T-helper 2 cell treated with Interferon-gamma antibody and Interleukin-4, amounts not matched to agents 100 ng/mL and 5 ng/mL, for 36 hours (primary cell): ENCODE data around the gene MAP3K7. TPM values are rescaled to one million over a fixed set of nuclear protein-coding genes. Genes with fewer than 3 reads are reported as not detected.

Experiments
- intact Hi-C: fragments of 100-400 bp; cut with micrococcal nuclease; formaldehyde crosslinking; loops from one replicate; pipeline ENCODE4 v1.15.1; 2023
- total RNA-seq: library from RNA; stranded (reverse); gene quantifications from 2 replicates; pipeline ENCODE4 v1.2.3, GENCODE V29; 2022

The MAP3K7 gene
- total RNA-seq, 1 donor from 2014 or later: 32.9 TPM

GRCh38 chr6:90485635-90486277 lies 101.1 kb downstream of the MAP3K7 start:
- intact Hi-C loops: no loop called here

GRCh38 chr6:90484903-90485302 lies 102.0 kb downstream of the MAP3K7 start:
- intact Hi-C loops: no loop called here

- intact Hi-C loops: no loop called here
Measured at GRCh38 chr6:90484385-90484784, 102.5 kb downstream of the MAP3K7 start.

GRCh38 chr6:90483956-90484355 lies 102.9 kb downstream of the MAP3K7 start:
- intact Hi-C loops: no loop called here

GRCh38 chr6:90483116-90483839 lies 103.6 kb downstream of the MAP3K7 start:
- intact Hi-C loops: no loop called here

GRCh38 chr6:90480666-90481065 lies 106.2 kb downstream of the MAP3K7 start:
- intact Hi-C loops: no loop called here

GRCh38 chr6:90479603-90479926 lies 107.3 kb downstream of the MAP3K7 start:
- intact Hi-C loops: loop anchor here (1.0 to 2.0 kb wide), 7 partner anchors 86 to 651 kb away; partner anchors contain the start of genes BACH2 and CASP8AP2

- intact Hi-C loops: loop anchor here (1.0 to 2.0 kb wide), 7 partner anchors 86 to 650 kb away; partner anchors contain the start of genes BACH2 and CASP8AP2
Measured at GRCh38 chr6:90478789-90479602, 107.9 kb downstream of the MAP3K7 start.

- intact Hi-C loops: loop anchor here (2.0 kb wide), 1 partner anchor 649 kb away; the partner anchor contains the start of gene CASP8AP2
Measured at GRCh38 chr6:90478278-90478677, 108.6 kb downstream of the MAP3K7 start.

GRCh38 chr6:90477366-90477765 lies 109.5 kb downstream of the MAP3K7 start:
- intact Hi-C loops: no loop called here

GRCh38 chr6:90472716-90473115 lies 114.2 kb downstream of the MAP3K7 start:
- intact Hi-C loops: loop anchor here (1.0 to 5.0 kb wide), 6 partner anchors 14 to 391 kb away; no protein-coding TSS in a partner anchor

- intact Hi-C loops: loop anchor here (5.0 kb wide), 1 partner anchor 59 kb away; no protein-coding TSS in a partner anchor
Measured at GRCh38 chr6:90471263-90471662, 115.6 kb downstream of the MAP3K7 start.

- intact Hi-C loops: loop anchor here (5.0 kb wide), 1 partner anchor 58 kb away; no protein-coding TSS in a partner anchor
Measured at GRCh38 chr6:90469906-90470305, 117.0 kb downstream of the MAP3K7 start.

- intact Hi-C loops: no loop called here
Measured at GRCh38 chr6:90468859-90469258, 118.0 kb downstream of the MAP3K7 start.

GRCh38 chr6:90468080-90468479 lies 118.8 kb downstream of the MAP3K7 start:
- intact Hi-C loops: no loop called here

GRCh38 chr6:90467546-90467945 lies 119.3 kb downstream of the MAP3K7 start:
- intact Hi-C loops: no loop called here

- intact Hi-C loops: loop anchor here (1.0 kb wide), 1 partner anchor 8 kb away; no protein-coding TSS in a partner anchor
Measured at GRCh38 chr6:90466154-90466940, 120.5 kb downstream of the MAP3K7 start.

- intact Hi-C loops: loop anchor here (1.0 kb wide), 1 partner anchor 7 kb away; no protein-coding TSS in a partner anchor
Measured at GRCh38 chr6:90465686-90466085, 121.2 kb downstream of the MAP3K7 start.

- intact Hi-C loops: no loop called here
Measured at GRCh38 chr6:90464507-90464906, 122.4 kb downstream of the MAP3K7 start.

GRCh38 chr6:90463874-90464273 lies 123.0 kb downstream of the MAP3K7 start:
- intact Hi-C loops: no loop called here
